HG02623 (cell line): ENCODE data around the gene PSMD13.
"Not testable (repeated sequence)": the region's sequence is repeated elsewhere in the genome, so short reads cannot be mapped to it uniquely, and the experiment has no call there.

Experiments
- ATAC-seq: cut with Tn5 transposase; IDR thresholded peaks from one replicate; pipeline ENCODE4 v1.9.1; 2021; ENCODE audit warnings: moderate library complexity; ENCODE audit not compliant: unreplicated experiment

PSMD13 gene

DNA sequence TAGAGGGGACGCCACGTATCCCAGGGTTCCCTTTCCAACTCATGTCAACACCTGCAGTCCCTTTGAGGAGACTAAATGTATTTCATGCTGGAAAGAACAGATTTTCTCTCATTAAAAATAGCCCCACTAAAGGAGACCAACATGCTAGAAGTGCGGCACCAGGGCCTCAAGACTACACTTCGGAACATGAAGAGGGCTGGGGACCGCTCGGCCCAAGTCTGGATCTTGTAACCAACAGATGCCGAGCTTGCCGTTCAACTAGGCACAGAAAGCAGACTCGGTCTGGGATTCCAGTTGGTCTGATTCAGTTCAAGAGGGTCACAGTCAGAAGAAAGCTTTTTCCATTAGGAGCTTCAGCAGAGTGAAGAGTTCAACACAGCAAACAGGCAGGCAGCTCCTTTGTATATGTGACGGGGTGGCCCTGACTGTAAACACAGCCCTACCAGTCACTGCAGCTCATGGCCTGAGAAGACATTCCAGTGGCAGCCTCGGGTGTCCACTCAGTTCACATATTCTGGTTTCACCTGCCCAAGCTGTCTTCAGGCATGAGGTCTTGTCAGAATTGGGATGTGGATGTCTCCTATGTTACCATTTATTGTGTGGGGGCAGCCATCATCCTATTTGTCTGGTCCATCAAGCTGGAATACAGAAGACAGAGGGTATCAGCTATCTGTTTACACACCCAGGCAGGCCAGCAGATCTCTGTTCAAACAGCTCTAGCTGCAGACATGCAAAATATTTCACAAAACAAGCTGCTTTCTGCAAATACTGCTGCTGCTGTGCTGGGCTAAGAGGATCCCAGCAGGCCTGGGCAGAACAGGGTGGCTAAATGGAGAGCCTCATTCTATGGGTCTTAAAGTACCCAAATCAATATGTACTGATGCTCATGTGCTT, 20.4 kb upstream of the PSMD13 start:
- no peak for ATAC-seq

GRCh38 chr11:217704-218103, 19.1 kb upstream of the PSMD13 start:
- no peak for ATAC-seq

DNA sequence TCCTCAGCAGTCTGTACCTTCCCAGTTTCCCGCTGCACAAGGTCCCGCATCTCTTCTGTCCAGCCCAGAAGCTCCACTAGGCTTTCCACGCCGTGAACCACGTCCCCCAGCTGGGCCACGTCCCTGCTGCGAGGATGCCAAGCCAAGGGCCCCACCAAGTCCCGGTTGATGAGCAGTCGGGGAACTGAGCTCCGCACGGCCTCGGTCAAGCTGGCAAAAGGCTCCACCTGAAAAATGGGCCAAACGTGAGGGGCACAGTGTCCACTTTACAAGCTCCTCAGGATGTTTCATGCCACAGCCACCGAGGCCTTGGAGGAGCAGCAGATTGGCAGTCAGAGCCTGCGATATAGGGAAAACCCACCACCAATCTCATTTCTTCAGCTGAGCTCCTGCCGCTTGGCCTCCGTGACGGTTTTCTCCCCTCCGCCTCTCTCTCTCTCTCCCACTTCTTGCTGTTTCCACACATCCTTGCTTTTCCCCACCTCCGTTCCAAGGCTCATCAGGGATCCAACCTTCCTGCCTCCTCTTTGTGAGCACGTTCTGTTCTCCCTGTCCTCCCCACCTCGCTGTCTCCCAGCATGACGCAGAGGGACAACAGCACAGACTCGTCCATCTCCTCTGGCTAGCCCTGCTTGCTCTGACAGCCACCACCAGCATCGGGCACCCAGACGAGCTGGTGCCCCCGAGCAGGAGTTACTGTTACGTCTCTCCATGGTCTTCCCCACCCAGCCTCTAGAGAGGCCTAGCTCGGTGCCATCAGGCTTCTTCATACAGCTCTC, 17.8 kb upstream of the PSMD13 start:
- ATAC-seq, result no peak

- not testable (repeated sequence) for ATAC-seq
Observed at GRCh38 chr11:220641-221215, 16.0 kb upstream of the PSMD13 start.

- ATAC-seq, result no peak
Observed at GRCh38 chr11:221539-221938, 15.2 kb upstream of the PSMD13 start.

- ATAC-seq, result no peak
Observed at GRCh38 chr11:221998-222789, 14.6 kb upstream of the PSMD13 start.

DNA sequence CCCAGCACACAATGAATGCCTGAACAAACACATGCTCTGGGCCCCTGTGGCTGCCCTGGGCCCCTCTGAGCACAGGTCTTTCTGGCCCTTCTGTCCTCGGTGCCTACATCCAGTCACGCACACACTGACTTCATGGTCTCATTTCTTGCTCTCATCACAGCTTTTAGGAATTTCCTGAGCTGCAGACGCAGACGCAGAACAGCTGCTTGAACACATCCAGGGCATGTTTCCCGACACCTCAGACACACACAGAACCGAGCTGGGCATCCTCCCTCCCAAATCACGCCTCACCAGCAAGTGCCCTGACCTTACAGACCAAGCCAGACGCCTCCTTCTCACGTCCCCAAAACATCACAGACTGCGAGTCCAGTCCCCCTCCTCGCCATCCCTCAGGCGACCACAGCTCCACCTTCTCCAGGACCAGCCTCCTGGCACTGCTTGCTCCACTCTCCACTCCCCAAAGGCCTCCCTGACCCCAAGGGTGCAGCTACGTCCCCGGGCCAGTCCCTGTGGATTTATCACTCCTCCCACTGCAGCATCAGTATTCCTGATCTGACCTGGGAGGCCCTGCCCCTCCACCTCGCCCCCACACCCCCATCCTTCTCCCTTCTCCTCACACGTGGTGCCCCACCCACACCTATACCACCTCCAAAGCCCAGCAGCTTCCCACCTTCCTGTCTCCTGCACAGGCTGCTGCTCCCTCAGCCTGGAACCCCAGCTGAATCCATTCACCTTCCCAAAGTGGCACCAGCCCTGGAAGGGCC, 13.6 kb upstream of the PSMD13 start:
- no peak for ATAC-seq

- no peak for ATAC-seq
Observed at GRCh38 chr11:223884-224283, 12.9 kb upstream of the PSMD13 start.

GRCh38 chr11:224424-224823, 12.4 kb upstream of the PSMD13 start:
- no peak for ATAC-seq

DNA sequence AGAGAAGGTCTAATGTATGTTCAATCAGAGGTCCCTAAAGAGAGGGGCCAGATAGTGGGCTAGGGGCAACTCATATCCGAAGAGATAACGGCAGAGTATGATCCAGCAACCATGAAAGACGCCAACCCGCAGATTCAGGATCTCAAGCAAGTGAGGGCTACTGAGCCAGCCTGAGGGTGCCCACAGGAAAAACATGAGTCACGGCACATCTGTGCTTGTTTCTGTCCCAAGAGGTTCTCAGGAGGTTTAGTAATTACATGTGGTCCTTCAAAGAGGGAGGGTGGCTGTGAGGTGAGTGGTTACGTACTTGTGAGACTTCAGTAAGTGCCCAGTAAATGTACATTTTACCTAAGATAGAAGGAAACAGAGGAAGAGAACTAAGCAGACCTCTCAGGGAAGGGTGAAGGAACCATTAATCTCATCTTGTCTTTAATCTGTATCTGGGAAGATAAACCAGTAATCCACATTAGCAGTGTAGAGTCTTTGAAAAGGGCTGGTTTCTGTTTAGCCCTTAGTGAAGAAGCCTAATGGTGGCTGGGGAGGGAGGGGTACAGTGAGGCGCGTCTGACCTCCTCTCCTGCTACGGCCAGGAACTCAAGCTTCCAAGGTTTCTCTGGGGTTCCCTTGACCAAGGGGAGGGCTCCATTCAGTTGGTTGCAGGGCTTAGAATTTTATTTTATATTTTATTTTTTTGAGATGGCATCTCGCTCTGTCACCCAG, 10.9 kb upstream of the PSMD13 start:
- no peak for ATAC-seq

GRCh38 chr11:227824-228379, 8.9 kb upstream of the PSMD13 start:
- no peak for ATAC-seq

DNA sequence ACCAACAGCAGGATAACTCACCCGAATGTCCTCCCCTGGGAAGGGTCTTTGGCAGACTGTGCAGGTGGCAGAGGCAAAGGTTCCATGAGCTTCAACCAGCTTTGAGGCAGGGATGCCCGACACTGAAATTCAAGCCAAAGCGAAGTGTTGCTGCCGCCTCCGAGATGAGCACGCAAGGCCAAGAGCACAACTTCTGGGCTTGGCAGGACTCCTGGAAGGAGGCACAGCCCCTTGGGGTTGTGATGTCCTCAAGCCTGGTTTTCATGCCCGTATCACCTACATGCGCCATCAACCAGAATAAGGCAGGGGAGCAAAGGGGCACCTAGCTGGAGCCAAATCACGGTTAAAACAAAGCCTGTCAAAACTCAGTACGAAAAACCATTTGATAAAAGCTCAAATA, 6.3 kb upstream of the PSMD13 start:
- ATAC-seq, result no peak

GRCh38 chr11:232783-233565, 3.8 kb upstream of the PSMD13 start:
- no peak for ATAC-seq

GRCh38 chr11:235180-235579, 1.6 kb upstream of the PSMD13 start:
- ATAC-seq, result no peak

DNA sequence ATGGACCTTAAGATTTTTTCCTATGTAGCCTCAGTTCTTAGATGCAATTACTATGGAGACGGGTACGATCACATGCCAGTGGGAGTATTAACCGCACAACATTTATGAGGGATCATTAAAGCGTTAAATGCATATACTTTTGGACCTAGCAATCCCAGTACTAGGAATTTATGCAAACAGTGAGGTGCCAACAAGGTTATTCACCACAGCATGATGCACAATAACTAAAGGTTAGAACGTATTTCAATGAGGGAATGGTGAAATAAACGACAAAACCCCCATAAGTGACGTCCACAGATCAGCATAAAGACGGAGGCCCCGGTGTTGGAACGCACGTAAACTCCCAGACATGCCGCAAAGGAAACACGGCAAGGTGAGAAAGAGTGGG, 1.2 kb upstream of the PSMD13 start:
- no peak for ATAC-seq

DNA sequence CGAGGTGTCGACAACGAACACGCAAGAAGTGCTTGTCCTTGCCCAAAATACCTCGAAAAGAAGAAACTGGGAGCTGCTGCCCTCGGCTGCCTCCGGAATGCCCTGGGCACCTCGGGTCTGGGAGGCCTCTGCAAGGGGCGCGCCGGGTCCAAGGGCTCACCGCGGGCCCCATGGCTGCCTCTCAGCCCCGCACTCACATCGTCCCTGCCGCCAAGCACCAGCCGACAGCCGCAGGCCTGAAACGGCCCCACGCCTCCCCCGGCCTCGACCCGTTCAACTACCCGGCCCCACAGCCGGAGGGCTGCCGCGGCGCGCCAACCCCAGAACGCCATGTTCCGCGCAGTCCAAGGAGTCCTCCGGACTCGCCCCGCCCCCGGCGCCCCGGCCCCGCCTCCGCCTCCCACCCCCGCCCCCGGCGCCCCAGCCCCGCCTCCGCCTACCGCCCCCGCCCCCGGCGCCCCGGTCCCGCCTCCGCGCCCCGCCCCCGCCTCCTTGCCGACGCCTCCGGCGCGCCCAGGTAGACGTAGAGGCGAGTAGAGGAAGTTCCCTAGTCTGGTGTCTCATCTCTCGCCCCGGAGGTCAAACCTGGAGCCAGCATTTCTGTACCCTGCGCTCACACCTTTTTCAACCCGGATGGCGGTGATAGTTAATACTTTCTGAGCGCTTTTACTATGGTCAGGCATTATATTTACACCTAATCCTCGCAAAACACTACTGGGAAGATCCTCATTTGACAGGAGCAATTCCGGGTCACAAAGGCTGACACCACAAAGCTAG, 591 bp upstream of the PSMD13 start, which contains the start of gene SIRT3:
Gene SIRT3, minus strand, starts transcription at position 346 of the 777 bp plus-strand sequence. Its CDS starts 14 bp downstream, at position 332.
- peak; percentile 66 for ATAC-seq

GRCh38 chr11:238346-238745, 1.6 kb downstream of the PSMD13 start:
- not testable (repeated sequence) for ATAC-seq

DNA sequence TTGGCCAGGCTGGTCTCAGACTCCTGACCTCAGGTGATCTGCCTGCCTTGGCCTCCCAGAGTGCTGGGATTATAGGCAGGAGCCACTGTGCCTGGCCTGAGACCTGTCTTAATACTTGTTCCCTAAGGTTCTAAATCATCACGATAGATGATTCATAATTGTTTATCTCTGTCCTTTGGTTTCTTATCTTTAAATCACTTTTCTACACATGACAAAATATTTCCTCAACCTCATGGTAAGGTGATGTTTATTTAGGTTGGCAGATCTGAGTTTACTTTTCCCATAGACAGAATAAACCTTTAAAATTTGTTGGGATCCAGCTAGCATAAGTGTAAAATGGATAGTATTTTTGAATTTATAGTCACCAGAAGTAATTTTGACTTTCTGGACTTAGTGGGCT, 3.5 kb downstream of the PSMD13 start:
- ATAC-seq, result no peak
